Smooth muscle cell (in vitro differentiated cells): ENCODE measurements around the gene DEDD2. TPM values are rescaled to one million over a fixed set of nuclear protein-coding genes. Genes with fewer than 3 reads are reported as not detected.

ENCODE experiments used
- DNase-seq: peaks from one replicate; lab custom pipeline; 2025; ENCODE audit not compliant: unreplicated experiment; lab: John Stamatoyannopoulos, UW
- H2AFZ ChIP-seq: fragments of 200-600 bp; sonication (generic); 2 replicates; pipeline ENCODE4 v1.6.0; 2016; ENCODE audit warnings: antibody characterized with exemption, low read depth, mild to moderate bottlenecking
- H3F3A ChIP-seq: fragments of 200-600 bp; sonication (generic); 2 replicates; pipeline ENCODE4 v1.6.0; 2017; ENCODE audit warnings: antibody characterized with exemption, low read depth
- H3K27ac ChIP-seq: fragments of 200-600 bp; sonication (generic); 2 replicates; pipeline ENCODE4 v1.5.1; 2016; ENCODE audit warnings: low read depth, mild to moderate bottlenecking
- H3K27me3 ChIP-seq: fragments of 200-600 bp; sonication (generic); 2 replicates; pipeline ENCODE4 v1.6.1; 2016; ENCODE audit warnings: low read depth, mild to moderate bottlenecking
- H3K36me3 ChIP-seq: fragments of 200-600 bp; sonication (generic); 2 replicates; pipeline ENCODE4 v1.5.1; 2016; ENCODE audit warnings: low read depth
- H3K4me1 ChIP-seq: fragments of 200-600 bp; sonication (generic); 2 replicates; pipeline ENCODE4 v1.5.1; 2016; ENCODE audit warnings: low read depth
- H3K4me2 ChIP-seq: fragments of 200-600 bp; sonication (generic); 2 replicates; pipeline ENCODE4 v1.6.0; 2016; ENCODE audit warnings: mild to moderate bottlenecking
- H3K4me3 ChIP-seq: fragments of 200-600 bp; sonication (generic); 2 replicates; pipeline ENCODE4 v1.5.1; 2016; ENCODE audit warnings: mild to moderate bottlenecking
- H3K79me2 ChIP-seq: fragments of 200-600 bp; sonication (generic); 2 replicates; pipeline ENCODE4 v1.6.0; 2016; ENCODE audit warnings: low read depth, mild to moderate bottlenecking
- H3K9ac ChIP-seq: fragments of 200-600 bp; sonication (generic); 2 replicates; pipeline ENCODE4 v1.6.0; 2016; ENCODE audit warnings: low read depth
- H3K9me3 ChIP-seq: fragments of 200-600 bp; sonication (generic); replicated peaks from 2 replicates; pipeline ENCODE4 v1.5.1; 2016; ENCODE audit warnings: low read depth
- H4K20me1 ChIP-seq: fragments of 200-600 bp; sonication (generic); 2 replicates; pipeline ENCODE4 v1.6.0; 2016; ENCODE audit warnings: low read depth
- CTCF ChIP-seq: fragments of 200-600 bp; sonication (generic); IDR thresholded peaks from 2 replicates; pipeline ENCODE4 v1.5.1; 2017; ENCODE audit warnings: borderline replicate concordance, mild to moderate bottlenecking, antibody characterized with exemption; ENCODE audit not compliant: insufficient read depth, poor library complexity, severe bottlenecking
- WGBS: methylation state at CpG from one replicate; pipeline ENCODE4 v1.1.7; 2016; ENCODE audit warnings: low lambda C conversion rate; 5-methylcytosine and 5-hydroxymethylcytosine counted together
- polyA plus RNA-seq: library from polyadenylated mRNA; unstranded; fragments of >200 nt; fragmentation: Nextera tagmentation; extraction: Ambion mirVana; gene quantifications from 2 replicates; pipeline ENCODE4 v1.2.1, GENCODE V29; 2016
- total RNA-seq: library from RNA; depleted of rRNA; stranded (reverse); fragments of >200 nt; gene quantifications from 2 replicates; pipeline ENCODE4 v1.2.3, GENCODE V29; 2014

The DEDD2 gene
- total and polyA plus RNA-seq, 2 experiments from 2014 or later, result 22.4 to 35.4 TPM

- H3K27ac ChIP-seq, result peak overlapping the region; percentile 68
Measured at GRCh38 chr19:42246922-42247639, 29.6 kb upstream of the DEDD2 start.

GRCh38 chr19:42246143-42246921 lies 28.9 kb upstream of the DEDD2 start:
- no peaks in the 10 kb centered on the region for H3K27me3 ChIP-seq
- H3K36me3 ChIP-seq, result no peaks in the 10 kb centered on the region
- H3F3A ChIP-seq, result peaks cover 32% of the 10 kb centered on the region
- H3K4me1 ChIP-seq, result peaks cover 10% of the 10 kb centered on the region
- peak overlapping the region; percentile 5 for H3K4me2 ChIP-seq
- 23% methylated on average over 10 of the region's 10 CpGs for WGBS
- H2AFZ ChIP-seq, result no peak overlapping the region
- H3K27ac ChIP-seq, result peak overlapping the region; percentile 68
- peaks cover 59% of the 10 kb centered on the region for H4K20me1 ChIP-seq
- no peak overlapping the region for H3K4me3 ChIP-seq
- DNase-seq, result peak; percentile 33
- TF ChIP-seq CTCF, result peak; percentile 52
- H3K9ac ChIP-seq, result no peak overlapping the region
- peaks cover 34% of the 10 kb centered on the region for H3K79me2 ChIP-seq
- H3K9me3 ChIP-seq, result no peaks in the 10 kb centered on the region

More at GRCh38 chr19:42246922-42247639, 29.6 kb upstream of the DEDD2 start:
- Histone ChIP-seq H3K9me3 (no peaks in the 10 kb centered on the region), H3K4me2 (no peak overlapping the region), H4K20me1 (peaks cover 63% of the 10 kb centered on the region), H3K79me2 (peaks cover 34% of the 10 kb centered on the region), H3K27me3 (no peaks in the 10 kb centered on the region), H3K36me3 (no peaks in the 10 kb centered on the region), H2AFZ (no peak overlapping the region), H3K9ac (peak overlapping the region; percentile 17), H3K4me3 (no peak overlapping the region), H3K4me1 (peaks cover 11% of the 10 kb centered on the region), H3F3A (peaks cover 32% of the 10 kb centered on the region)
- no peak for TF ChIP-seq CTCF
- WGBS, result 79% methylated on average over 7 of the region's 7 CpGs
- DNase-seq, result no peak

- Histone ChIP-seq H3K4me2 (peak overlapping the region; percentile 93), H3K9me3 (no peaks in the 10 kb centered on the region), H3K36me3 (no peaks in the 10 kb centered on the region), H3K4me3 (no peak overlapping the region), H3K27ac (peak overlapping the region; percentile 47), H4K20me1 (peaks cover 58% of the 10 kb centered on the region), H3K4me1 (peaks cover 15% of the 10 kb centered on the region), H3F3A (peaks cover 32% of the 10 kb centered on the region), H3K9ac (no peak overlapping the region), H2AFZ (no peak overlapping the region), H3K79me2 (peaks cover 34% of the 10 kb centered on the region), H3K27me3 (no peaks in the 10 kb centered on the region)
- DNase-seq, result no peak
- WGBS, result 84% methylated on average over 10 of the region's 10 CpGs
- TF ChIP-seq CTCF, result no peak
Measured at GRCh38 chr19:42245231-42245630, 27.8 kb upstream of the DEDD2 start.
